OCI-LY3 (cell line): ENCODE data around the gene TSPAN16.

Experiments used
- EZH2phosphoT487 ChIP-seq: fragments of 200-600 bp; shearing (Covaris generic); IDR thresholded peaks from 2 replicates; pipeline ENCODE4 v1.6.1; 2018; ENCODE audit warnings: antibody characterized with exemption, mixed run types, low read depth
- TF ChIP-seq, protein P1 (sequence below): fragments of 200-600, 300-600 bp; sonication (generic); IDR thresholded peaks from 2 replicates; pipeline ENCODE4 v1.5.1; 2014; ENCODE audit warnings: antibody characterized with exemption, low read length, low read depth

DNA sequence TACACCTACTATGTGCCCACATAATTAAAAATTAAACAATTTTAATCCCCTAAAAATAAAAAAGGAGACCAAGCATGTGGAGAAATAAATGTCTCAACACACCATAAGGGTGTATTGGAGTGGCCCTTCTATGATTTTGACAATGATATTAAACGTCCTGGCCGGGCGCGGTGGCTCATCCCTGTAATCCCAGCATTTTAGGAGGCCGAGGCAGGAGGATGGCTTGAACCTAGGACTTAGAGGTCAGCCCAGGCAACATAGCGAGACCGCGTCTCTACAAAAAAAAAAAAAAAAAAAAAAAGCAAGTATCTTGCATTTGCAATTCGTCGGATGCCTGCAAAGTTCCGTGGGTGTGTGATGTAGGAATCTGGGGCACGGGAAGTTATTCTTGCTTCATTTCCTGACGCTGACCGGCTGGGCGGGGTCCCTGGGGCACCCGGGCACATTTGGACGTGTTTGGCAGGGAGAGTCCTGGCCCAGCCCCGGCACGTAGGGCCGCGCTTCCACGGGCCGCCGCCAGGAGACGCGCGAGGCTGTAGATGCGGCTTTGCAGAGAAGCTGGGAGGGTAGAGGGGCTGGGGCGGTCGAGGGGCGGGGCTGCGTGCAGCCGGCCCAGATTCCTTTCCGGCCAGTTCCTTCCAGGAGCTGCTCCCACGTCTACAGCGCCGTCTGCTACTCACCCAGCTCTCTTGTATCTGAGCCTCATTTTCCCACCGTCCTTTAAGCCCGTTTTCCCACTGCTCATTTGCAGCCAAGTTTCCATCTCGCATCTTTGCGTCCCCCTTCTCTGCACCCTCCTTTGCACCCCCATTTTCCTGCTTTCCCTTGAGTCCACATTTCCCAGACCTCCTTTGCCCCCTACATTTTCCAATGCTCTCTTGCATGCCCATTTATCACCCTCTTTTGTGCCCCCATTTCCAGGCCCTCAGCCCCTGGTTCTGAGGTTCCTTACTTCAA is 2.2 kb upstream of the TSPAN16 start:
- TF ChIP-seq, protein P1, sequence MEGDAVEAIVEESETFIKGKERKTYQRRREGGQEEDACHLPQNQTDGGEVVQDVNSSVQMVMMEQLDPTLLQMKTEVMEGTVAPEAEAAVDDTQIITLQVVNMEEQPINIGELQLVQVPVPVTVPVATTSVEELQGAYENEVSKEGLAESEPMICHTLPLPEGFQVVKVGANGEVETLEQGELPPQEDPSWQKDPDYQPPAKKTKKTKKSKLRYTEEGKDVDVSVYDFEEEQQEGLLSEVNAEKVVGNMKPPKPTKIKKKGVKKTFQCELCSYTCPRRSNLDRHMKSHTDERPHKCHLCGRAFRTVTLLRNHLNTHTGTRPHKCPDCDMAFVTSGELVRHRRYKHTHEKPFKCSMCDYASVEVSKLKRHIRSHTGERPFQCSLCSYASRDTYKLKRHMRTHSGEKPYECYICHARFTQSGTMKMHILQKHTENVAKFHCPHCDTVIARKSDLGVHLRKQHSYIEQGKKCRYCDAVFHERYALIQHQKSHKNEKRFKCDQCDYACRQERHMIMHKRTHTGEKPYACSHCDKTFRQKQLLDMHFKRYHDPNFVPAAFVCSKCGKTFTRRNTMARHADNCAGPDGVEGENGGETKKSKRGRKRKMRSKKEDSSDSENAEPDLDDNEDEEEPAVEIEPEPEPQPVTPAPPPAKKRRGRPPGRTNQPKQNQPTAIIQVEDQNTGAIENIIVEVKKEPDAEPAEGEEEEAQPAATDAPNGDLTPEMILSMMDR = peak; percentile 97
- TF ChIP-seq EZH2phosphoT487 = no peak
